GM11168 (cell line): ENCODE data around the gene CFLAR.
"Not testable (repeated sequence)": the region's sequence is repeated elsewhere in the genome, so short reads cannot be mapped to it uniquely, and the experiment has no call there.

ENCODE experiments used
- in situ Hi-C: fragments of 300-500 bp; cut with MboI; formaldehyde crosslinking; loops from one replicate; pipeline ENCODE4 v1.12.0; 2022; ENCODE audit warnings: low sequenced_read_pairs; ENCODE audit not compliant: unreplicated experiment

Gene CFLAR

GRCh38 chr2:201116115-201116958 is at the start of gene CFLAR:
Gene CFLAR, plus strand, starts transcription at chr2:201116164. Its CDS starts 13,702 bp downstream, at chr2:201129866.
- in situ Hi-C loops, result no loop called here

GRCh38 chr2:201070948-201071478 is 45.0 kb upstream of the CFLAR start:
- in situ Hi-C loops, result no loop called here

- in situ Hi-C loops, result no loop called here
Measured at GRCh38 chr2:201071479-201072200, 44.3 kb upstream of the CFLAR start, which contains the start of the genes HYCC2 and NDUFB3. Gene HYCC2, minus strand, starts transcription at chr2:201071671. Its CDS starts 47,662 bp downstream, at chr2:201024009. Gene NDUFB3, plus strand, starts transcription at chr2:201072001. Its CDS starts 6,882 bp downstream, at chr2:201078883.

- in situ Hi-C loops, result no loop called here
Measured at GRCh38 chr2:201072201-201072530, 43.8 kb upstream of the CFLAR start.

GRCh38 chr2:201073071-201073470 is 42.9 kb upstream of the CFLAR start:
- in situ Hi-C loops, result no loop called here

- in situ Hi-C loops, result no loop called here
Measured at GRCh38 chr2:201074996-201075395, 41.0 kb upstream of the CFLAR start.

- in situ Hi-C loops, result no loop called here
Measured at GRCh38 chr2:201084863-201085262, 31.1 kb upstream of the CFLAR start.

GRCh38 chr2:201090574-201090973 is 25.4 kb upstream of the CFLAR start:
- in situ Hi-C loops, result no loop called here

GRCh38 chr2:201093573-201093972 is 22.4 kb upstream of the CFLAR start:
- in situ Hi-C loops, result no loop called here

- in situ Hi-C loops, result no loop called here
Measured at GRCh38 chr2:201100497-201100896, 15.5 kb upstream of the CFLAR start.

- in situ Hi-C loops, result no loop called here
Measured at GRCh38 chr2:201105759-201106158, 10.2 kb upstream of the CFLAR start.

GRCh38 chr2:201107624-201108023 is 8.3 kb upstream of the CFLAR start:
- in situ Hi-C loops, result no loop called here

GRCh38 chr2:201108341-201108740 is 7.6 kb upstream of the CFLAR start:
- in situ Hi-C loops, result no loop called here

- in situ Hi-C loops, result no loop called here
Measured at GRCh38 chr2:201109186-201109585, 6.8 kb upstream of the CFLAR start.

- in situ Hi-C loops, result no loop called here
Measured at GRCh38 chr2:201110615-201111014, 5.3 kb upstream of the CFLAR start.

GRCh38 chr2:201111096-201111495 is 4.9 kb upstream of the CFLAR start:
- in situ Hi-C loops, result no loop called here

- in situ Hi-C loops, result no loop called here
Measured at GRCh38 chr2:201114350-201114749, 1.6 kb upstream of the CFLAR start.

GRCh38 chr2:201114846-201115245 is 1.1 kb upstream of the CFLAR start:
- in situ Hi-C loops, result no loop called here

GRCh38 chr2:201116959-201117734 is 1.2 kb downstream of the CFLAR start:
- in situ Hi-C loops, result no loop called here

- in situ Hi-C loops, result not testable (repeated sequence)
Measured at GRCh38 chr2:201117735-201118094, 1.8 kb downstream of the CFLAR start.
